COLO668 (cell line): ENCODE results near the gene CMTR1.
"Not testable (repeated sequence)": the region's sequence is repeated elsewhere in the genome, so short reads cannot be mapped to it uniquely, and the experiment has no call there.

Experiments
- DNase-seq: peaks from one replicate; lab custom pipeline; 2025; ENCODE audit not compliant: unreplicated experiment; lab: John Stamatoyannopoulos, UW

CMTR1 gene

DNA sequence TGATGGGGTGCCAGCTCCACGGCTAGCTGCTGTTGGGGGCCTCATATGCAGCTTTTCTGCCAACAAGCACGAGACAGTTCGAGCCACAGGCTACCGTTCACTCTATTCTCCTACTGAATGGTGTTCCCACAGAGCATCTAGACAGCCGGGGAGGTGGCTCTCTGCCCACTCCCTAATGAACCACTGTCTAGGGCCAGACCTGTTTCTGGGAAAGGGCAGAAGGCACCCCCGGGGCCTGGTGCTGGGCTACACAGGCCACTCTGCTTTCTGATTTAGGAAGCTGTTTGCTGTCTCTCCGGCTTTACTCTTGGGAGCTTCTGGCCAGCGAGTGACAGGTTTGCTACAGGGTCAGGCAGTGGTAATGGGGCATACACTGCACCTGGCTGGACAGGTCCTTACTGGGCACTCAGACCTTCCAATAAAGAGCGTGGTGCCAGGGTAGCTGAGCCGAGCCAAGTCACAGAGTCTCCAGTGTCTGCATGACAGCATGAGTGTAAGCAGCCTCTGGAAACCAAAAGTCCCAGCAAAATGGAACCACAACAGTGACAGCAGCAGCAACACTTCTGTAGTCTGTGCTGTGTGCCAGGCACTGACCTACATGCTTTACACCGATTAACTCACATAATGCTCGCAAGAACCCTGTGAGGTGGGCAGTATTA is 58.3 kb downstream of the CMTR1 start:
- no peak for DNase-seq

DNA sequence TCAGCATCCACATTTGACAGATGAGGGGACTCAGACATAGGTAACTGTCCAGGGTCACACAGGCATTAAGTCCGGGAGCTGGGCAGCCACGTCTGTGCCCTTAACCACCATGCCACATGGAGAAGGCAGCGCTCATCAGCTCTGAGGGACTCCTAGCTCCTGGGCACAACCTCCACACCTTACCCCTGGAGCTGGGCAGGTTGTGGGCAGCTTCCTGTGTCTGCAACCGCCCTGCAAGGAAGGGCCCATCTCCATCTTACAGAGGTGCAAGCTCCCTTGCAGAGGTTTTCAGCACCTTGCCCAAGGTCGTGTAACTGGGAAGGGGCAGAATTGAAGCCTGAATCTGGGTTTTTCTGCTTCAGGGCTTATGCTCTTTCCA is 58.8 kb downstream of the CMTR1 start:
- DNase-seq: no peak

- DNase-seq: no peak
Measured at GRCh38 chr6:37492236-37492972, 59.4 kb downstream of the CMTR1 start.

GRCh38 chr6:37492991-37493660 is 60.1 kb downstream of the CMTR1 start:
- DNase-seq: no peak

GRCh38 chr6:37493661-37493995 is 60.6 kb downstream of the CMTR1 start:
- DNase-seq: no peak

- DNase-seq: no peak
Measured at GRCh38 chr6:37495244-37495934, 62.4 kb downstream of the CMTR1 start.

DNA sequence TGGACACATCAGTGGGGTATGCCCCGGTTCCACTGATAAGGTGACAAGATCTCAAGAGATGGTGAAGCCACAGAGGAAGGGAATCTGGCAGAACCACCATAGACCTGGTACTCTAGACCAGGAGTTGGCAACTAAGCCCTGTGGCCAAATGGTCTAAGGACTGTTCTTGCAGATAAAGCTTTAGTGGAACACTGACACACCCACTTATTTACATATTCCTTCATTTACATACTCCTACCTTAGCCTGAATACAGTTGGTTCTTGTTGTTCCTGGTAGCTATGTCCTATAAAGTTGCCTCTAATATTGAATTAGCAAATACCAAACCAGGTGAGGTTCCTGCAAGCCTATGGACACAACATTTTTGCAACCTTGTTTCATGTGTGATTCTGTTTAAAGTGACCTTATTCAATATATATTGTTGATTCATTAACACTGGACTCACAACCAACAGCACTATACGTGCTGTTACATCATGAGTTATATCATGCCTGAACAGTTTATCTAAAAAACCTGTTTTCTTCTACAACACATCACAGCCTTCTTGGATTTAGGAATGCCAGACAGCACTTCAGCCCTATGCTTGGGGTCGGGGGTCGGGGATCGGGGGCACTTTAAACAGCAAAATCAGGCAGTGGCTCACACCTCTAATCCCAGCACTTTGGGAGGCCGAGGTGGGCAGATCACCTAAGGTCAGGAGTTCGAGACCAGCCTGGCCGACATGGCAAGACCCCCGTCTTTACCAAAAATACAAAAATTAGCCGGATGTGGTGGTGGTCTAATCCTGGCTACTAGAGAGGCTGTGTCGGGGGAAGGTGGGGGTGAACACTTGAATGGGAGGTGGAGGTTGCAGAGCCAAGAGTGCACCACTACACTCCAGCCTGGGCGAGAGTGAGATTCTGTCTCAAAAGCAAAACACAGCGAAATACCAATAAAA is 64.2 kb downstream of the CMTR1 start:
- no peak for DNase-seq

DNA sequence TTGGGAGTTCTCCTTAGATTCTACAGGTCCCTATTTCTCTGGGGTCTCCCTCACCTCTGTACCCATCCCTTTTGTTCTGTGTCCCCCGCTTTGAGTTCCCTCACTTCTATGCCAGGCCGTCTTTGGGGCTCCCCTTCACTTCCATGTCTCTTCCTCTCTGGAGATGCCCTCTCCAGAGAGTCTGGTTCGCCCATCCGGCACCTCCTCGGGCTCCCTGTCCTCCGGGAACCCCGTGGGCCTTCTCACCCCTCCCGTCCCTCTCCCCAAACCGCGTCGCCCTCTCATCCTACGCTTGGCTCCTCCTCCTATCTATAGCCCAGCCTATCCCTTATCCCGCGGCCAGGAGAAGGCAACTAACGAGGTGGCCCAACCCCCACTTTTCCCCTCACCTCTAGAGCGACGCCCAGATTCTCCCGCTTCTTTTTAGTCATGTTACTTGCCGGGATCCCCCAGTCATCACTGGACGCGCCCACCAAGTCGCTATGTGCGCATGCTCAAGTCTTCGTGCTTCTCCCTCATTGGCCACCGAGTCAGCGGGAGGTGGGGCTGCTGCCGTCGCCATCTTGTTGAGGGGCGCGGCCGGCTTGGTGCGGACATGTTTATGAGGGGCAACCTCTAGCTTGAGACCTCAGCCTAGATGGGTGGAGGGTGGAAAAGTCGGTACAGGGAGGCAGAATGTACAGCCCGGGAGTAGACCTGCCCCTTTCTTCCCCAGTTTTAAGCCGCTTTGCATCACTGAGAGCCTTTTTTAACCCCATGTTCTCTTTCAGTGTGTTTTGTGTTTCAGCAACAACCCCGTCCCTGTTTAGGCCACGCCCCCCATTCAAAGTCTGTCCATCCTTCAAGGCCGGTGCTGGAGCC is 66.6 kb downstream of the CMTR1 start, which contains the start of gene CCDC167:
Gene CCDC167 (minus strand): TSS at position 461 of the 861 bp plus-strand sequence. CDS start 30 bp downstream, at position 431.
- peak; percentile 93 for DNase-seq

GRCh38 chr6:37500294-37500608 is 67.2 kb downstream of the CMTR1 start:
- DNase-seq: no peak

DNA sequence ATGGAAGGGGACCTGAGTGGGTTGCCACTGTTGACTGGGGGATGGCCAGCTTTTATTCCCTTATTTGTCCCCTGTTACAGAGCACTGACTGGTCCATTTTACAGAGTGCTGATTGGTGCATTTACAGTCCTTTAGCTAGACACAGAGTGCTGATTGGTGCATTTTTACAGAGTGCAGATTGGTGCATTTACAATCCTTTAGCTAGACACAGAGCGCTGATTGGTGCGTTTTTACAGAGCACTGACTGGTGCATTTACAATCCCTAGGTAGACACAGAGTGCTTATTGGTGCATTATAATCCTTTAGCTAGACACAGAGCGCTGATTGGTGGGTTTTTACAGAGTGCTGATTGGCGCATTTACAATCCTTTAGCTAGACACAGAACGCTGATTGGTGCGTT is 67.9 kb downstream of the CMTR1 start:
- DNase-seq: not testable (repeated sequence)

DNA sequence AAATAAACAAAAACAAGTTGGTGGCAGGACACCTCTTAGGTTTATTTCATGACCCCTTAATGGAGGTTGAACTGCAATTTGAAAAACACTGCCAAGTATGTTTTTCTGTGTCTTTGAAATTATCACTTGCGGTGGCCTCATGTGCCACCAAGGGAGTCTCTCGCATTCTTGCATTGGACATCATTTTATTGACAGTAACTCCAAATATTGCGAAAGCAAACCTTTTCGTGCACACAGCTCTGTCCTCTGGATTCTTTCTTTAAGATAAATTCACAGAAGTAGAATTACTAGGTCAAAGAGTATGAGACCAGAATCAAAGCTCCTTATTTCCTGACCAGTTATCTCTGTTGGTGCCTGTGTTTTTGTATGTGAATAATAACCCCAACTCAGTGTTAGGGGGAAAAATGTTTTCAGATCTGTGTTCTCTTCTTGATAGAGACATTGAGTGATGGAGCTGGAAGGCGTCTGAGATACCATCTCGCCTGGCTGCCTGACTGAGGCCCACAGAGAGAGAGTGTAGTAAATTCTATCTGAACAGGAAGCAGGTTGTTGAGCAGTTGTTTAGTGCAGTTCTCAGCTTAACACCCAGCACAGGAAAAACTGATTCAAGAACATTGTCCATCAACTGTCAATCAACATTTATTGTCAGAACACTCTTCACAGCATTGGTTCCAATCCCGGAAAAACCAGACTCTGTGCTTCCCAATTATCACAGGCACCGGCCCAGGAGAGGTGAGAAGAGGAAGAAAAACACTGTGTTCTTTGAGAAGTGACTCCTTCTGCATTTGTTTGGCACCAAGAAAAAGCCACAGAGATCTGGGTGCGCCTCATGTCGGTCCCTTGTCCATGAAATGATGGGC is 68.8 kb downstream of the CMTR1 start:
- no peak for DNase-seq

- DNase-seq: peak; percentile 14
Measured at GRCh38 chr6:37502703-37503291, 69.8 kb downstream of the CMTR1 start.

GRCh38 chr6:37503309-37503965 is 70.4 kb downstream of the CMTR1 start:
- DNase-seq: no peak

DNA sequence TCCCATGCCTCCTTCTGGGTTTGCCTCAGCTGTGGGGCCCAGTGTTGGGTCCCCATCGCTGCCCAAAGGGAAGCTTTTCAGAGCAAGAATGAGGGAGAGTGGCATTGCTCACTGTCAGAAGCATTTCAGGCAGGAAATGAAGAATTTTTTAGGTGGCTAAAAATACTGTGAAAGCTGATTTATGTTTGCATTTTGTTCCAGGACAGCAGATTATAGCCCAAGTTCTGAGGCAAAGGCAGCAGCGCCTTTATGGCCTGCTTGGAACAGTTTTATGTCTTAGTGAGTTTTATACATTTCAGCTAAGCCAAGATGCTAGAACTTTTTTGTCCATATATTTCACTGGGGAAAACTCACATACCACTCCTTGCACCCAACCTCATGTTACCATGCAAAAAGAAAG is 71.0 kb downstream of the CMTR1 start:
- no peak for DNase-seq

- no peak for DNase-seq
Measured at GRCh38 chr6:37506479-37506878, 73.5 kb downstream of the CMTR1 start.

DNA sequence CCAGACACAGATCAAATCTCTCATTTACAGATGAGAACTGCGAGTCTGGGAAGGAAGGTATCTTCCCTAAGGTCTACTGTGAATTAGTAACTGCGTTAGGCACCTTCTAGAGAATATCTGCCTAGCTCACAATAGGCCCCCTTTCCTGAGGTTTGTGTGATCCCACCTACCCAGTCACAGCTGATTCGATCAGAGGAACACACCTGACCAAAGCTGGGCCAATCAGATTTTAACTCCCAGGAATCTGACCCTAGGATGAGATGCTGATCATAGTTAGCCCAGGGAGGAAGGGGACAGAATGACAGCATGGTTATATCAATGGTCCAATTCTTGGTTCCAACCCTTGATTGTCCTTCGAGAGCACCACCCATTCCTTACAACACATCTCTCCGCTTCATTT is 74.1 kb downstream of the CMTR1 start:
- DNase-seq: no peak

DNA sequence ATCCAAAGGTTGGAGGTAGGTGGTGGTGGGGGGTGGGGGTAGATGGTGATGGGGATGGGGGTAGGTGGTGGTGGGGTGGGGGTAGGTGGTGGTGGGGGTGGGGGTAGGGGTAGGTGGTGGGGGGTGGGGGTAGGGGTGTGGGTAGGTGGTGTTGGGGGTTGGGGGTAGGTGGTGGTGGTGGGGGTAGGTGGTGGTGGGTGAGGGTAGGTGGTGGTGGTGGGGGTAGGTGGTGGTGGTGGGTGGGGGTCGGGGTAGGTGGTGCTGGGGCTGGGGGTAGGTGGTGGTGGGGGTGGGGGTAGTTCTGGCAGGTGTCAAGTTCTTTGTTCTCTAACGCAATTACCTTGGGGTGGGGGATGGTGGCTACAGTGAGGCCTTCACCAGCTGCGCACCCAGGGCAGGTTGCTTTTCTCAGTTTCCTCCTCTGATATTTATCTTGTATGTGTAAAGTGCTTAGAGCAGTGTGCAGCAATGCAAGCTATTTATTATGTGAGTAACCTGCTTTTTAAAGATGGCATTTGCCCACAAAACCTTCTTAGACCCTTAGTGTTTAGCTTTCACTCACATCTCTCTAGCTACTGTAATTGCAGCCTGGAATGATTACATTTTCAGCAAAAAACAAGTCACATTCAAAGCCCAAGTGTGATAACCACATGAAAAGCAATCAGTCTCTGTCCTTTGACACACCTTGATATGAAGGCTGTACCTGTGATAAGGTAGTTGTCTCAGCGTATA is 74.8 kb downstream of the CMTR1 start:
- no peak for DNase-seq
